ENCODE data around the gene SEC63.
"Not testable (repeated sequence)": the region's sequence is repeated elsewhere in the genome, so short reads cannot be mapped to it uniquely, and the experiment has no call there.

DNA sequence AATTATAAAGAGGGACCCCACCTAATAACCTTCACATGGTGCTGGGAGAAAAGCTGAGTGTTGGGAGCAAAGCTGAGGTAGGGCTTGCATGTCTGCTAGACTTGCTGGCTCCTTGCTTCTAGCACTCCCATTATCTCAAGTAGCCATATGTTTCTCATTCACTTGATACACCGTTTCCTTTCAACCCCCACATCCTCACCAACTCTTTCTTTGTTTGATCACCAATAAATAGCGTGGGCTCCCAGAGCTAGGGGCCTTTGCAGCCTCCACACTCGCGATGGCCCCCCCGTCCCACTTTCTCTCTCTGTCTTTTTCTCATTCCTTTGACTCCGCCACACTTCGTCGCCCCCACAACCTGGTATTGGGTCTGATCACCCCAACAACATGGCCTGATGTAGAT lies 32.6 kb upstream of the SEC63 start:
- TF ChIP-seq CTCF (IDR thresholded peaks at IDR 0.05; ENCODE audit: low read depth, low read length); POLR2A (IDR thresholded peaks at IDR 0.05; ENCODE audit: extremely low read depth, insufficient read length); MAX (IDR thresholded peaks at IDR 0.05; ENCODE audit: low read depth, low read length): not testable (repeated sequence)
